SK-N-SH treated with all-trans-retinoic acid at 6 μM for 48 hours (cell line): Measurements from ENCODE around the gene WDR5B.

Source experiments
- ATAC-seq: fragments of 200-7000 bp; cut with Tn5 transposase; 3 replicates; pipeline ENCODE4 v1.9.1; 2020; ENCODE audit warnings: mild to moderate bottlenecking, moderate library complexity
- BACH2 ChIP-seq: fragments of 250-450 bp; sonication (Bioruptor Pico); IDR thresholded peaks from 2 replicates; pipeline ENCODE4 v1.9.0; 2021; ENCODE audit warnings: mild to moderate bottlenecking, borderline replicate concordance
- CREB5 ChIP-seq: fragments of 250-450 bp; sonication (Bioruptor Pico); IDR thresholded peaks from 2 replicates; pipeline ENCODE4 v1.5.1; 2020; ENCODE audit warnings: low read depth, mild to moderate bottlenecking, moderate library complexity
- CSDC2 ChIP-seq: fragments of 250-450 bp; sonication (Bioruptor Pico); IDR thresholded peaks from 2 replicates; pipeline ENCODE4 v1.5.0; 2020; ENCODE audit warnings: mild to moderate bottlenecking, moderate library complexity
- CSRNP3 ChIP-seq: fragments of 250-450 bp; sonication (Bioruptor Pico); IDR thresholded peaks from 2 replicates; pipeline ENCODE4 v1.5.1; 2021; ENCODE audit warnings: mild to moderate bottlenecking, moderate library complexity
- ESRRG ChIP-seq: fragments of 250-450 bp; sonication (Bioruptor Pico); IDR thresholded peaks from 2 replicates; pipeline ENCODE4 v1.6.1; 2021; ENCODE audit warnings: mild to moderate bottlenecking
- GLIS3 ChIP-seq: fragments of 250-450 bp; sonication (Bioruptor Pico); IDR thresholded peaks from 2 replicates; pipeline ENCODE4 v1.5.0; 2020; ENCODE audit warnings: mild to moderate bottlenecking, moderate library complexity
- ISL1 ChIP-seq: fragments of 250-450 bp; sonication (Bioruptor Pico); IDR thresholded peaks from 2 replicates; pipeline ENCODE4 v2.1.2; 2022; ENCODE audit warnings: mild to moderate bottlenecking, moderate library complexity
- OSR1 ChIP-seq: fragments of 250-450 bp; sonication (Bioruptor Pico); IDR thresholded peaks from 2 replicates; pipeline ENCODE4 v1.8.0; 2022; ENCODE audit warnings: moderate library complexity, mild to moderate bottlenecking, inconsistent platforms
- PATZ1 ChIP-seq: fragments of 250-450 bp; sonication (Bioruptor Pico); IDR thresholded peaks from 2 replicates; pipeline ENCODE4 v1.8.0; 2020; ENCODE audit warnings: mild to moderate bottlenecking, moderate library complexity, borderline replicate concordance
- PPARA ChIP-seq: fragments of 250-450 bp; sonication (Bioruptor Pico); IDR thresholded peaks from 2 replicates; pipeline ENCODE4 v1.5.0; 2020; ENCODE audit warnings: mild to moderate bottlenecking, borderline replicate concordance
- RARB ChIP-seq: fragments of 250-450 bp; sonication (Bioruptor Pico); IDR thresholded peaks from 2 replicates; pipeline ENCODE4 v1.8.0; 2021; ENCODE audit warnings: mild to moderate bottlenecking, moderate library complexity
- TCF4 ChIP-seq: fragments of 250-450 bp; sonication (Bioruptor Pico); IDR thresholded peaks from 2 replicates; pipeline ENCODE4 v1.8.0; 2021; ENCODE audit warnings: mild to moderate bottlenecking, moderate library complexity, borderline replicate concordance
- TOX ChIP-seq: fragments of 250-450 bp; sonication (Bioruptor Pico); IDR thresholded peaks from 2 replicates; pipeline ENCODE4 v1.8.0; 2021; ENCODE audit warnings: mild to moderate bottlenecking, moderate library complexity, borderline replicate concordance
- TSHZ2 ChIP-seq: fragments of 250-450 bp; sonication (Bioruptor Pico); IDR thresholded peaks from 2 replicates; pipeline ENCODE4 v1.5.0; 2020; ENCODE audit warnings: mild to moderate bottlenecking, moderate library complexity
- ZC3H10 ChIP-seq: fragments of 250-450 bp; sonication (Bioruptor Pico); IDR thresholded peaks from 2 replicates; pipeline ENCODE4 v1.5.1; 2021; ENCODE audit warnings: mild to moderate bottlenecking, moderate library complexity
- ZFP3 ChIP-seq: fragments of 250-450 bp; sonication (Bioruptor Pico); IDR thresholded peaks from 2 replicates; pipeline ENCODE4 v1.5.0; 2020; ENCODE audit warnings: mild to moderate bottlenecking, moderate library complexity
- ZFP30 ChIP-seq: fragments of 450-650 bp; formaldehyde crosslinking; IDR thresholded peaks from 2 replicates; pipeline ENCODE4 v1.5.0; 2022; ENCODE audit warnings: mild to moderate bottlenecking, moderate library complexity
- ZNF565 ChIP-seq: fragments of 450-650 bp; formaldehyde crosslinking; conservative IDR thresholded peaks from 2 replicates; pipeline ENCODE4 v1.5.0; 2020; ENCODE audit warnings: low read depth, mild to moderate bottlenecking, moderate library complexity
- ZNF70 ChIP-seq: fragments of 450-650 bp; formaldehyde crosslinking; IDR thresholded peaks from 2 replicates; pipeline ENCODE4 v1.5.0; 2020; ENCODE audit warnings: mild to moderate bottlenecking, moderate library complexity
- ZNF8 ChIP-seq: fragments of 450-650 bp; formaldehyde crosslinking; IDR thresholded peaks from 2 replicates; pipeline ENCODE4 v1.5.0; 2020; ENCODE audit warnings: mild to moderate bottlenecking, moderate library complexity

Gene WDR5B

GRCh38 chr3:122391681-122392446 is 24.0 kb downstream of the WDR5B start:
- TF ChIP-seq PATZ1, result no peak

DNA sequence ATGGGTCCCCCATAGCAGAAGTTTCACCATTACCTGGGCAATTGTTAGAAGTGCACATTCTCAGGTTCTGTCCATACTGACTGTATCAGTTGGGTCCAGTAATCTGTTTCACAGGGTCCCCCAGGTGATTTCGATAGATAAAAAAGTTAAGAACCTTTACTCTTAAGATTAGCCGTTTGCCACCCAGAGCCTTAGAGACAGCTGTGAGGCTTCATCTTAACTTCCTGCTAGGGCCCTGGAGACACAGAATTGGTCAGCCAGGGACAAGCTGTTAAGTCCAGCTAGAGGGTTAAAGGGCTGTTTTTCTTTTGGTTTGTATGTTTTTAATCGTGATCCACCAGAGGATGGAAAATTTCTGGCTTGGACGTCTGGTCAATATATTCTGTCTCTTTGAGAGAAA is 25.2 kb downstream of the WDR5B start:
- TF ChIP-seq RARB (CRISPR knock-in tag) (no peak), CREB5 (no peak), ISL1 (CRISPR knock-in tag) (no peak), ZFP30 (CRISPR knock-in tag) (no peak), ZNF8 (no peak), PATZ1 (no peak), PPARA (no peak), ZNF565 (CRISPR knock-in tag) (no peak), TSHZ2 (no peak), TOX (CRISPR knock-in tag) (no peak), ZC3H10 (CRISPR knock-in tag) (no peak), GLIS3 (CRISPR knock-in tag) (no peak), ZFP3 (CRISPR knock-in tag) (no peak), TCF4 (no peak), CSRNP3 (CRISPR knock-in tag) (no peak)
- no peak for ATAC-seq

More at GRCh38 chr3:122391681-122392446, 24.0 kb downstream of the WDR5B start:
- ATAC-seq, result no peak

DNA sequence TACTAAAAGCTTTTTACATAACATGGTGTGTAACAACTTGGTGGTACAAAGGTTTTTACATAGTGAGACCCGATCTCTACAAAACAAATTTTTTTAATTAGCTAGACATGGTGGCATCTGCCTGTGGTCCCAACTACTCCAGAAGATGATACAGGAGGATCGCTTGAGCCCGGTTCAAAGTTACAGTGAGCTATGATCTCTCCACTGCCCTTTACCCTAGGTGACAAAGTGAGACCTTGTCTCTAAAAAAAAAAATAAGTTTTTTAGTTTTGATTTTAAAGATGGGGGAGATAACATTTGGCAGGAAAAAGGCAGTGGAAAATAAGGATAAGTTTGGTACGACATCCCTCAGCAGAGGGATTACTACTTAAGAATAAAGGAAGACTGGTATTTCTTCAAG is 26.0 kb downstream of the WDR5B start:
- TF ChIP-seq BACH2 (CRISPR knock-in tag), result no peak
- TF ChIP-seq OSR1 (CRISPR knock-in tag), result no peak
- no peak for TF ChIP-seq ESRRG (CRISPR knock-in tag)
- TF ChIP-seq ZNF70 (CRISPR knock-in tag), result no peak
- TF ChIP-seq ZFP3 (CRISPR knock-in tag), result no peak
- TF ChIP-seq ZNF8, result no peak
- TF ChIP-seq ISL1 (CRISPR knock-in tag), result no peak
- TF ChIP-seq ZFP30 (CRISPR knock-in tag), result no peak
- no peak for ATAC-seq

DNA sequence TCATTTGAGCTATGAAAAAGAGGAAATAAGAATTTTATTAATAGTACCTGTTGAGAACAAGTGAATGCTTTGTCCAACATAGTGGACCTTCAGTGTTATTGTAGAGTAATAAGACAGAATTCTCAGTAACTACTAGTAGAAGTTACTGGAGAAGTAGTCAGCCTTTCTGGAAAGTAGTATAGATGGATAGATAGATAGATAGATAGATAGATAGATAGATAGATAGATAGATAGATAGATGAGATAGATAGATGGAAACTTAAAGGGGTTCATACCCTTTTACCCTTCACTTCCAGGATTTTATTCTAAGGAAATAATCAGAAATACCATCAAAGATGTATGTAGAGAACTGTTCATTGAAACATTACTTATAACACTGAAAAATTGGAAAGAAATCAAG is 26.7 kb downstream of the WDR5B start:
- no peak for ATAC-seq
- TF ChIP-seq CSDC2 (CRISPR knock-in tag), result no peak
- TF ChIP-seq CREB5, result no peak
- TF ChIP-seq OSR1 (CRISPR knock-in tag), result no peak
